Femur (tissue), 1 donor: ENCODE data around the gene PSMB3.
A peak's percentile ranks its signal among the peaks of the same experiment; 100 is the strongest.
"Not testable (repeated sequence)": the region's sequence is repeated elsewhere in the genome, so short reads cannot be mapped to it uniquely, and the experiment has no call there.

Source experiments
- DNase-seq: peaks from one replicate; pipeline ENCODE4 v3.0.0-alpha.2; 2017

PSMB3 gene

DNA sequence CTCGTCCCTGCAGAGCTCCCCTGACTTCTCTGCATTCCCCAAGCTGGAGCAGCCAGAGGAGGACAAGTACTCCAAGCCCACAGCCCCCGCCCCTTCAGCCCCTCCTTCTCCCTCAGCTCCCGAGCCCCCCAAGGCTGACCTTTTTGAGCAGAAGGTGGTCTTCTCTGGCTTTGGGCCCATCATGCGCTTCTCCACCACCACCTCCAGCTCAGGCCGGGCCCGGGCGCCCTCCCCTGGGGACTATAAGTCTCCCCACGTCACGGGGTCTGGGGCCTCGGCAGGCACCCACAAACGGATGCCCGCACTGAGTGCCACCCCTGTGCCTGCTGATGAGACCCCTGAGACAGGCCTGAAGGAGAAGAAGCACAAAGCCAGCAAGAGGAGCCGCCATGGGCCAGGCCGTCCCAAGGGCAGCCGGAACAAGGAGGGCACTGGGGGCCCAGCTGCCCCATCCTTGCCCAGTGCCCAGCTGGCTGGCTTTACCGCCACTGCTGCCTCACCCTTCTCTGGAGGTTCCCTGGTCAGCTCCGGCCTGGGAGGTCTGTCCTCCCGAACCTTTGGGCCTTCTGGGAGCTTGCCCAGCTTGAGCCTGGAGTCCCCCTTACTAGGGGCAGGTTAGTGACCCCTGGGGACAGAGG lies 36.1 kb upstream of the PSMB3 start:
- DNase-seq = no peak

DNA sequence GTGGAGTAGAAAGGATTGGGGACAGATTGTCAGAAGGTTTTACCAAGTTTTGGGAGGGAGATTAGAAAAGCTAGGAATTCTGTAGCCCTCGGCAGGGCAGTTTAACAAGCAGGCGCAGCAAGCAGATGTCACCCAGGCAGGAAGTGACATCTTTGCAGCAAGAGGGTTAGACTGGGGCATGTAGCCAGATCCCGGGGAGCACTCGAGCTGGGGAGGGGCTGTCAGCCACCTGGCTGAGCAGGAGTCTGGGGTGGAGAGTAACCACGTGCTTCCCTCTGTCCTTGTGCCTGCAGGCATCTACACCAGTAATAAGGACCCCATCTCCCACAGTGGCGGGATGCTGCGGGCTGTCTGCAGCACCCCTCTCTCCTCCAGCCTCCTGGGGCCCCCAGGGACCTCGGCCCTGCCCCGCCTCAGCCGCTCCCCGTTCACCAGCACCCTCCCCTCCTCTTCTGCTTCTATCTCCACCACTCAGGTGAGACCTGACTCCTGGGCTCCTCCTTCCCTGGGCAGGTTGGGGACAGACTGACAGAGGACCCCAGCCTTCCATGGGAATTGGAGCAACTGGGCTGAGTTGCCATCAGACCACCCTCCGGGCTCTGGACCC lies 35.3 kb upstream of the PSMB3 start:
- DNase-seq = no peak

DNA sequence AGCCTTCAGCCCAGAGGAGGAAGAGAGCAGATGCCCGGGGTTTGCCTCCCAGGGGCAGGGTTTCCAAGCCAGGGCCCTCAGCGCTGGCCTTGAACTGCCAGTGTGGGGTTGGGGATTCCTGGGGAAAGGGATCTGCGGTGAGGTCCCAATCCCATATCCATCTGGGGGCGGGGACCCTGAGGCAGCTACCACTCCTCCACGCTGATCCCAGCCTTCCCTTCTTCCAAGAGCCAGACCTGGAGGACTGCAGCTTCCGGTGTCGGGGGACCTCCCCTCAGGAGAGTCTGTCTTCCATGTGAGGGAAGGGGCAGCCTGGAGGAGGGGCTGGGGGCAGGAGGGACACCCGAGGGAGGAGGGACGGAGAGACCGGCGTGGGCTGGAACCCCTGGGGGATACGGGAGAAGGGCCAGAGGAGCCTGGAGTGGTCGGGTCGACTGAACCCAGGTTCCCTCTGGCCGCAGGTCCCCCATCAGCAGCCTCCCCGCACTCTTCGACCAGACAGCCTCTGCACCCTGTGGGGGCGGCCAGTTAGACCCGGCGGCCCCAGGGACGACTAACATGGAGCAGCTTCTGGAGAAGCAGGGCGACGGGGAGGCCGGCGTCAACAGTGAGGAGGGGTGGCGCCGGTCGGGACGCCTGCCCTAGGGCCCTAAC lies 33.1 kb upstream of the PSMB3 start:
- no peak for DNase-seq

DNA sequence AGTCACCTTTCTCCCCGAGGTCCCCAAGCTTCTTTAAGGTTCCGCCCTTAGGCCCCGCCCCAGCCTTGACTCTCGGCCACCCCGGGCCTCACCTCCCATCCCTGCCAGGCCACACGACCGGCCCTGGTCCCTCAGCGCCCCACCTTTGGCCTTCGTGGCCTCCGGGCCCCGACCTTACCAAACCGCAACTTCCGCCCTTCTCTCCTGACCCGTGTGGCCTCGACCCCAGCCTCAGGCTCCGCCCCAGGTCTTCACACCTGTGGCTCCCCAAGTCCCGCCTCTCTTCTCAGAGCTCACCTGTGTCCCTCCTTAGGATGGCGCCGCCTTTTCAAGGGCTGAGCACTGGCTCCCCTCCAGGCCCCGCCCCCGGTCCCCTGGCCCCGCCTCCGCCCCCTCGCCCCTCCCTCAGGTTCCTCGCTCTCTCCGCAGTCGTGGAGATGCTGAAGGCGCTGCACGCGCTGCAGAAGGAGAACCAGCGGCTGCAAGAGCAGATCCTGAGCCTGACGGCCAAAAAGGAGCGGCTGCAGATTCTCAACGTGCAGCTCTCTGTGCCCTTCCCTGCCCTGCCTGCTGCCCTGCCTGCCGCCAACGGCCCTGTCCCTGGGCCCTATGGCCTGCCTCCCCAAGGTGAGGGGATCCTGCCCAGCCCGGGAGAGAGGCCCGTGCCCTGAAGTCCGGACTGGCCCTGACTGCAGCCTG lies 32.4 kb upstream of the PSMB3 start:
- no peak for DNase-seq

DNA sequence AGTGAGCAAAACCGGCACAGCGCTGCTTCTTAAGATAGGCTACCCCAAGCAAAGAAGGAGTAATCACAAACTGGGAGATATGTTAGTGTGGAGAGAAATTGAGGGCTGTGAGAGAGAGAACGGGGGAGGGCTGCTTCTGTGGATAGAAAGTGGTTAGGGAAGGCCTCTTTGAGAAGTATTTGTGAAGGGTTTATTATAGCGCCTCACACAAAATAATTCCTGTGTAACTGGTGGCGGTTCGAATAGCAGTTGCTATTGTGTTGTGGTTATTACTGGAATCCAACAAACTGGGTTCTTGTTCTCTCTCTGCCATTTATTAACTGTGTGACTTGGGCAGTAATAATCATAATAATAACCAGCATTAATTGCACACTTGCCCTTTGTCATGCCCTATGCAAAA lies 31.6 kb upstream of the PSMB3 start:
- DNase-seq = no peak

DNA sequence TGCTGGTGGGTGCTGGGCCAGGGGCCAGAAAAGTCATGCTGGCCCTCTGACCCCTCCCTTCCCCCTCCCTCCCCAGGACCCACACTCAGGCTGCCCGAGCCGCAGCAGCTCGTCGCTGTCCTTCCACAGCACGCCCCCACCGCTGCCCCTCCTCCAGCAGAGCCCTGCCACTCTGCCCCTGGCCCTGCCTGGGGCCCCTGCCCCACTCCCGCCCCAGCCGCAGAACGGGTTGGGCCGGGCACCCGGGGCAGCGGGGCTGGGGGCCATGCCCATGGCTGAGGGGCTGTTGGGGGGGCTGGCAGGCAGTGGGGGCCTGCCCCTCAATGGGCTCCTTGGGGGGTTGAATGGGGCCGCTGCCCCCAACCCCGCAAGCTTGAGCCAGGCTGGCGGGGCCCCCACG lies 30.7 kb upstream of the PSMB3 start:
- no peak for DNase-seq

DNA sequence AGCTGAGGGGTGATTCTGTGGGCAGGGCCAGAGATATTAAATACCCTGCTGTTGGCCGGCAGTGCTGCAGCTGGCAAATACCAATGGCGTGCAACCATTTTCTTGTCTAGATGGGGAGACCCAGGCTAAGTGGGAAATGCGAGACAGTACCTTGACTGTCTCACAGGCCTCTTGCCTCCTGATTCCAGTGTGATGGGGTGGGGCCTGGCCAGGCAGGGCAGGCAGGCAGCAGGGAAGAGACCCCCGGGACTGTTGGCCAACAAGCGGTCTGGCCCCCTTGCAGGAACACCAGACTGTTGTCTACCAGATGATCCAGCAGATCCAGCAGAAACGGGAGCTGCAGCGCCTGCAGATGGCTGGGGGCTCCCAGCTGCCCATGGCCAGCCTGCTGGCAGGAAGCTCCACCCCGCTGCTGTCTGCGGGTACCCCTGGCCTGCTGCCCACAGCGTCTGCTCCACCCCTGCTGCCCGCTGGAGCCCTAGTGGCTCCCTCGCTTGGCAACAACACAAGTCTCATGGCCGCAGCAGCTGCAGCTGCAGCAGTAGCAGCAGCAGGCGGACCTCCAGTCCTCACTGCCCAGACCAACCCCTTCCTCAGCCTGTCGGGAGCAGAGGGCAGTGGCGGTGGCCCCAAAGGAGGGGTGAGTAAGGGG lies 28.1 kb upstream of the PSMB3 start:
- DNase-seq = peak; percentile 89

DNA sequence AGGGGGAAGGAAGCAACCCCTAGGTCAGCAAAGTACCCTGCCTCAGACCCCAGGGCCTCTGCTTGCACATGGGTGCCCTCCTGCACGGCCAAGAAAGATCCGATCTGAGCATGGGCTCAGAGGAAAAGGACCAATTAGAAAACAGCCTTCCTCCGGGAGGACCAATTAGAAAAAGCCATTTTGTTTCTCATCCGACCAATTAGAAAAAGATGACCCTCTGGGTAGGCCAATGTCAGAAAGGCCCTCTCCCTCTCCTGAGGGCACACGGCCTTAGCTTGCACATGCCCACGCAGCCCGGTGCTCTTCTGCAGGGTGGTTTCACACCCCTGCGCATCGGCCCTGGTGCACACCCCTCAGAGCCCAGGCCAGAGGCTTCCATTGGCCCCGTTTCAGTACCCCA lies 27.5 kb upstream of the PSMB3 start:
- no peak for DNase-seq

DNA sequence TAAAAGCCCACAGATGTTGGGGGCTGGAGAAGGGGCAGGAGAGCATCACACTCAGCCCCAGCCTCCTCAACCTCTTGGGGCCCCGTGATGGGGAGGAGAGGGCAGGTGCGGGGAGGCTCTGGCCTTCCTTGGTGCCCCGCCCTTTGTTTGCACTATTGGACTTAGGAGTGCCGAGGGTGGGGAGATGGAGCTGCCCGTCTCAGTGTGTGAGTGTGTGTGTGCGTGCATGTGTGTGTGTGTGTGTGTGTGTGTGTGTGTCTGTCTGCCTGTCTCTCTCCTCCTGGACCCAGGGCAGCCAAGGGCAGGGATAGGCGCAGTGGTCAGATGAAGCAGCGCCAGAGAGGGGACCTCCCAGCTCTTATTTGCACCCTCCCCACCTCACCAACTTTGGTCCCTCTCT lies 26.4 kb upstream of the PSMB3 start:
- DNase-seq = not testable (repeated sequence)

DNA sequence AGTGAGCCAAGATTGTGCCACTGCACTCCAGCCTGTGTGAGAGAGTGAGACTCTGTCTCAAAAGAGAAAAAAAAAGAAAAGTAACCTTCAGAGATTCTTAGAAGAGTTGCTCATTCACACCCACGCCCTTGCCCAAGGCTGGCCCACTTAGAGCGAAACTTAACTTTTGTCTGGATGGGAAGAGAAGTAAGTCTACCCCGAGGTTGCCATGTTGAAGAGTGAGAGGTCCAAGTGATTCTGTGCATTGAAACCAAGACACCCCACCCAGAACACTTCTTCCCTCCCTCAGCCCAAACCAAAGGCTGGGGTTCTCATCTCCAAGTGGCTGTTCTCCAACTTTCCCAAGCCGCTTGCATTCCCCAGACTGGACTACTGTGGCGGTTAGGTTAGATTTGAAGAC lies 24.8 kb upstream of the PSMB3 start:
- no peak for DNase-seq

DNA sequence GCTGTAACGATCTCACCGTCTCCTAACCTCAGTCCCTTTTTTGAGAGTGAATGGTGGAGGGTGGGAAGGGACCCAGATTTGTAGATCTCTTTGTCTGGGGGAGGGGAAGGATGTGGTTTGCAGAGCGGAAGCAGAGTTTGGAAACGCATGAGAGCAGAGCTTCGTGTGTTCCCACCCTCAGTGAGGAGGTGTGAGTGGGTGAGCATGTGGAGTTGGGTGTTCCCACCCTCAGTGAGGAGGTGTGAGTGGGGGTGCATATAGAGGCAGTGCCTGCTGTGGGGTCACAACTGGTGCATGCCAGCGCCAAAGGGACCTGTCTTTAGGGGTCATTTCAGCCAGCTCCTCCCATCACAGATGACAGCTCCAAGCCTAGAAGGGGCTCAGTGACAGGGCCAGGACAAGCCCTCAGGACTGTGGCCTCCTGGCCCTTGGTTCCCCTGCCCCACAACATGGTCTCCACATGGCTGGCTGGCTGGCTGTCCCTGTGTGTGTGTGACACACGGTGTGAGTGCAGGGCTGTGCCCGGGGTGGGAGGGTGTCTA lies 24.2 kb upstream of the PSMB3 start:
- DNase-seq = peak; percentile 42

DNA sequence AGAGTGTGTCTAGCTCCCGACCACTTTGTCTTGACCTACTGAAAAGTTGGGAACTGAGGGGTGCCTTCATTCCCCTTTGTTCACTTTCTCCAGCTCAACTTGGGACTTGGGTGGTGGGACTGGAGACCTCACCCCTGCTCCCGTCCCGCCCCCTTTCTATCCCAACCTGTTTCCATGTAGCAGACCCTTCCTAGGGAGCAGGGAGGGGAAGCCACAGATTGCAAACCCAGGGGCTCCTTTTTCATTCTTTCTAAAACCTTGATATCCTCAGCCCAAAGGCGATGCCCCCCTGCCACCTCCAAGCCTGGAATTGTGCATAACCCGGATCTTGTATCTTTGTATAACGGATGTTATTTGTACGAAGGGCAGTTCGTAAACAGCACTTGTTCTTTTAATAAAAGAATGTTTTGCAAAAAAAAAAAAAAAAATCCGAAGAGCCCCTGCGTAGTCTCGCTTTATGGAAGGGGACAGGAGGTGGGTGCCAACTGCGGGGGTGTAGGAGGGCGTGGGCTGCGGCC lies 23.1 kb upstream of the PSMB3 start:
- DNase-seq = no peak

DNA sequence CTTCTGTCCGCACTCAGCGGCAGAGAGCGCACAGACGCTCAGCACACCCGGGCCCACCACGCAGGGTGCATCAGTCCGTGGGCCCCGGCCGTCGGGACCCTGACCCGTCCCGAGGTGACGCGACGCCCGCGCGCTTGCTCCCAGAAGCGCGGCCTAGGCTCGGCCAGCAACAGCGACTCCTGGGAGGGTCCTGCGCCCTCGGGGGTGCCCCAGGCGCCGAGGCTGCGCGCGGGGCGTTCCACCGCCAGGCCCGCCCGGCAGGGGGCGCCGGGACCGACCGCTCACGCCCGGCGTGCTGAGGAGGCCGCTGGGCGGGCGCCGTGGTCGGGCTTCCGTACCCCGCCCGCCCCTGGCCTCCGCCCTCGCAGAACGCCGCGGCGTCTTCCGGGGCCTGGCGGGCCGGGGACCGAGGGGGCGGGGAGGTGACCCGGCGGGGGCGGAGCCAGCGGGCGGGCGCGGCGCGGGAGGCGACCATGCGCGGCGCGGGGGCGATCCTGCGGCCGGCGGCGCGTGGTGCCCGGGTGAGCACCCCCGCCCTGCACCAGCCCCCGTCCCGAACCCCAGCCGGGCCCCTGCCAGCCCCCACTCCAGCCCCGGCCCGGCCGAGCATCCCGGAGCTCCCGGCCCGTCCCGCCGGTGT lies 22.5 kb upstream of the PSMB3 start, which contains the start of gene CISD3:
TSS of gene CISD3 (plus strand) at position 456 of the 640 bp plus-strand sequence. CDS start at position 474, 18 bp downstream.
- DNase-seq = peak; percentile 88

DNA sequence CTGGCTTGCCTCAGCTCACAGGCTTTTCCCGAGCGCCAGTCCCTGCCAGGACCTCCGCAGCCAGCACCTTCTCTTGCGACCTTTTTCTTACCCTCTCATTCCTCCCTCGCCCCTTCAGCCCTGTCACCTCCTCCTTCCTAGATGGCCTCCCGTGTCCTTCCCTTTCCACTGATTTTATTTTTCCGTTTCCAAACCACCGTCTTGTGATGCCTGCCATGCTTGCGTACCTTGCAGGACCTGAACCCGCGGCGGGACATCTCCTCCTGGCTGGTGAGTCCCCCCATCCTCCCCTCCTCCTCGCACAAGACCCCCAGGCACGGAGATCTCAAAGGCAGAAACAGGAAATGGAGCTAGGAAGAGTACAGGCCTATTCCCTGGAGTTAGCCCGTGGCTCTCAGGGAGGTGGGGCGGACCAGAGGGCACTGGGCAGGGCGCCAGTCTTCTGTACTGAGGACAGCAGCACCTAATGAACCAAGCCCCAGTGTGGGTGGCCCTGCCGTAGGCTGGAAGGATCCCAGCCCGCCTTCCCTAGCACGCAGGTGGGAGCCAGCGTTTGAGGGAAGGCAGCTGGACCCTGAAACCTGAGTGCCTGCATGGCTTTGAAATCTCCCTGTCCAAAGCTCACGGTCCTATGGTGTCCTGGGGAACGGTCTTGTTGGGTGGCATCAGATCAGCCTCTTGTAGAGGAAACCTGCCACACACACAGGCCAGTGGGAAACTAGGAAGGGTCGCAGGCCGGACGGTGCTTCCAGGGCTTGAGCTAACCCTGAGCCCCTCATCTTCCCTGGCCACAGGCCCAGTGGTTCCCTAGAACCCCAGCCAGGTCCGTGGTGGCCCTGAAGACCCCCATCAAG lies 21.8 kb upstream of the PSMB3 start:
- peak; percentile 64 for DNase-seq

DNA sequence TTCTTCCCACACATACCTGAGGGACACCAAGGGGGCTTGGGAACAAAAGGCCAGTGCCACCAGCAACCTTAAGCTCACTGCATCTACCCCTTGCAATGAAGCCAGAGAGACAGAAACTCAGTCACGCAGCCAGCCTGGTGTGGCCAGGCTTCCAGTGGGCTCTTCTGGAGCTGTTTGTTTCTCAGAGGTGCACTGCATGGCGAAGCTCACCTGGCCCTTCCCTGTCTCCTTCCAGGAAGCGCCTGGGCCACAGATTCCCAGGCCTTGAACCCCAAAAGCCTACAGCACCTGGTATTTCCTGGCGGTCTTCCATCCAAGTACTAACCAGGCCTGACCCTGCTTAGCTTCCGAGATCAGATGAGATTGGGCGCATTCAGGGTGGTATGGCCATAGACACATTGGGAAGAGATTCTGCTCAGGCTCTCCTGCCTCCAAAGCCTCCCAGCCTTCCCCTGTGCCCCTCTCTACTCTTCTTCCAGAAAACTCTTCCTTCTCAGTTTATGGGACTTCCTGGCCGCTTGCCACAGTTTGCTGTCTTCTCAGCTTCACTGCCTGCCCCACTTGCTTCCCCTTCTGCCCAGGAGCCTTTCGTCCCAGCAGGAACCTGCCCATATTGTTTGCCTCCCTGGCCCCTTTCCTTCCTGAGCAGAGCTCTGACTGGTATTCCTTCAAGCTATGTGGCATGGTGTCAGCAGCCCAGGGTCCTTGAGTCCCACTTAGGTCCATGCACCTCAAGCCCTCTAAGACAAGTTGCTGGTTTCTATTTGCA lies 20.8 kb upstream of the PSMB3 start:
- peak; percentile 46 for DNase-seq

DNA sequence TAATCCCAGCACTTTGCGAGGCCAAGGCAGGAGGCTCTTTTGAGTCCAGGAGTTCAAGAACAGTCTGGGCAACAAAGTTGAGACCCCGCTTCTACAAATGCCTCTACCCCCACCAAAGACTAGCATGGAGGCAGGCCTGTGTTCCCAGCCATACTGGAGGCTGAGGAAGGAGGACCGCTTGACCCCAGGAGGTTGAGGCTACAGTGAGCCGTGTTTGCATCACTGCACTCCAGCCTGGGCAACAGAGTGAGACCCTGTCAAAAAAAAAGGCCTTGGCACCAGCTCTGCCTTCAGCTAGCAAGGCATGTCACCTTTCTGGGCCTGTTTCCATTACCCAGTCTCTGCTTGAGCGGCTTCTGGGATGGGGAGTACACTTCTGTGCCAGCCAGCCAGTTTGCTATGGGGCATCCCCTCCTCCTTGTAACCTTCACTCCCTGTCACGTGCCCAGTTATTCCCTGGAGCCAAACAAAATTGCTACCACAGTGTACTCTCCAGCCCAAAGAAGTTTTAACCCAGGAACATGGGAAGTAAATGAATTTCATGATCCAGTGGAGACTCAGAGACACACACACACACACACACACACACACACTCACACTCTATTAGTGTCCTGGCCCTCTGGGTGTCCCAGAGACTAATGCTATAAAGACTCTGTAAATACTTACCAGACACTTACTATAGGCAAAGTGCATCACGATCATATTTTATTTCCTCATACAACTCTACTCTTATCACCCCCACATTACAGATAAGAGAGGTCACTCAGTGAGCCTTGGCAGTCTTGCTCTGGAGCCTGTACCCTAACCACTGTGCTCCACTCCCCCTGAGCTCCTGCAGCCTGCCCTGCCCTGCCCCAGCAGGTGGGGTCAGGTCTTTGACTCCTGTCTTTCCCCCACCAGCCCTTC lies 19.9 kb upstream of the PSMB3 start:
- peak; percentile 23 for DNase-seq

DNA sequence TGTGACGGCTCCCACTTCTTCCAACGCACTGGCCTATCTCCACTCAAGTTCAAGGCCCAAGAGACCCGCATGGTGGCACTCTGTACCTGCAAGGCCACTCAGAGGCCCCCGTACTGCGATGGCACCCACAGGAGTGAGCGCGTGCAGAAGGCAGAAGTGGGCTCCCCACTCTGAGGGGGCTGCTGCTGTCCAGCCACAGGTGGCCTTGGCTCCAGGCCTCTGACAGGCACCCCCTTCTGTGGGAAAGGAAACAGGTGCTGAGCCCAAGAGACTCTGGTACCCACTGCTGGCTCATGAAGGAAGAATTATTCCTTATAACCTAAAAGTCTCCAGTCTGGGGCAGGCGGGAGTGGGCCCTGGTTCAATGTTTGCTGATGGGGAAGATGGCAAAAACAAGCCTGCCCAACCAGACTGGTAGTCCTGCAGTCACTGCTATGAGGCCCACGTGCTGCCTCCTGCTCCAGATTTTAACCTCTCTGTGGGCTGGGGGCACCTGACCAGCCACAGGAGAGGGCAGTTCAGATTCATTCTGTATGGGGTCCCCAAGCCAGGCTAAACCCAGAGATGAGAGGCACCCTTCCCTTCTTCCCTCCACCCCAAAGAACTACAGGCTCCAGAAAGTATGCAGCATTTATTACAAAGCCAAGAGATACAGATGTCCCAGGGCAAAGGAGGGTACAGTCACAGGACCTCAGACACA lies 19.1 kb upstream of the PSMB3 start:
- peak; percentile 19 for DNase-seq
